GM12891 (cell line): ENCODE measurements around the gene ABHD14A.

Experiments
- DNase-seq: peaks from one replicate; pipeline ENCODE4 v3.0.0; 2011; ENCODE audit warnings: low spot score; ENCODE audit not compliant: insufficient read length
- FAIRE-seq: peaks from 2 replicates; lab custom pipeline; 2011; peaks lifted over from hg19 to GRCh38; lab: Jason Lieb, UNC
- PAX5 ChIP-seq: IDR thresholded peaks from 2 replicates; pipeline ENCODE4 v1.6.1; 2011; ENCODE audit warnings: low read length, moderate library complexity, mild to moderate bottlenecking; ENCODE audit not compliant: insufficient read depth, severe bottlenecking
- POLR2A ChIP-seq: IDR thresholded peaks from 2 replicates; pipeline ENCODE4 v1.6.1; 2011; ENCODE audit warnings: low read depth, low read length, control low read depth
- POLR2AphosphoS5 ChIP-seq: IDR thresholded peaks from 2 replicates; pipeline ENCODE4 v1.6.1; 2011; ENCODE audit warnings: low read depth, low read length, control low read depth
- POU2F2 ChIP-seq: IDR thresholded peaks from 2 replicates; pipeline ENCODE4 v1.6.1; 2011; ENCODE audit warnings: low read depth, mild to moderate bottlenecking, control low read depth, low read length, moderate library complexity
- SPI1 ChIP-seq: IDR thresholded peaks from 2 replicates; pipeline ENCODE4 v1.6.1; 2011; ENCODE audit warnings: low read depth, low read length, control low read depth
- TAF1 ChIP-seq: IDR thresholded peaks from 2 replicates; pipeline ENCODE4 v1.6.1; 2011; ENCODE audit warnings: low read depth, low read length, control low read depth

The ABHD14A gene

GRCh38 chr3:51994530-51994929 lies 19.7 kb downstream of the ABHD14A start:
- DNase-seq (no peak), FAIRE-seq (no peak)

GRCh38 chr3:51995346-51996163 lies 20.7 kb downstream of the ABHD14A start, which contains the start of gene RPL29:
RPL29 (minus strand) TSS chr3:51995895; CDS start chr3:51995461, 434 bp downstream.
- DNase-seq (peak; percentile 94), FAIRE-seq (peak; percentile 90)
- peak; percentile 98 for TF ChIP-seq POLR2AphosphoS5
- TF ChIP-seq POU2F2: peak; percentile 90
- peak; percentile 20; the same call in 1 of the 2 replicates for TF ChIP-seq SPI1
- peak; percentile 26 for TF ChIP-seq PAX5
- peak; percentile 97 for TF ChIP-seq POLR2A
- TF ChIP-seq TAF1: peak; percentile 100

More at GRCh38 chr3:51994530-51994929, 19.7 kb downstream of the ABHD14A start:
- no peak for TF ChIP-seq SPI1
- no peak; the same call in 1 of the 2 replicates for TF ChIP-seq POLR2AphosphoS5
- TF ChIP-seq TAF1: no peak
- no peak for TF ChIP-seq POLR2A
- no peak for TF ChIP-seq POU2F2
- TF ChIP-seq PAX5: no peak

DNA sequence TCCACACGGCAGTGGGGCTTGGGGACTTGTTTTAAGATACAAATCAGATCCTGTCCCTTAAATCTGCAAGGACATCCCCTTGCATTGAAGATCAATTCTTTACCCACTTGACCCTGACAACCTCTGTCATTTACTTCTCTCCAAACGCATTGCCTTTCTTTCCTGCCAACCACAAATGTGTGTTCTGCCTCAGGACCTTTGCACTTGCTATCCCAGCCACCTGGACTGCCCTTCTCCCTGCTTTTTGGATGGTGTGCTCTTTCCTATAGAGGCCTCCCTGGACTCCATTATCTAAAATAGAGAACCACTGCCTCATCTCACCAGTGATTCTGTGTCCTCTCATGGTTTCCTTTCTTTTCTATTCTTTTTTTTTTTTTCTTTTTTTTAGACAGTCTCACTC lies 22.3 kb downstream of the ABHD14A start:
- DNase-seq (no peak), FAIRE-seq (no peak)
- TF ChIP-seq TAF1 (no peak), POLR2AphosphoS5 (no peak), POU2F2 (no peak), SPI1 (no peak), PAX5 (no peak)

GRCh38 chr3:51997935-51998596 lies 23.2 kb downstream of the ABHD14A start:
- no peak for DNase-seq
- no peak for TF ChIP-seq POLR2AphosphoS5
- no peak for TF ChIP-seq POU2F2
- TF ChIP-seq SPI1: no peak
- no peak for TF ChIP-seq PAX5
- TF ChIP-seq POLR2A: no peak
- no peak for TF ChIP-seq TAF1
- FAIRE-seq: no peak

DNA sequence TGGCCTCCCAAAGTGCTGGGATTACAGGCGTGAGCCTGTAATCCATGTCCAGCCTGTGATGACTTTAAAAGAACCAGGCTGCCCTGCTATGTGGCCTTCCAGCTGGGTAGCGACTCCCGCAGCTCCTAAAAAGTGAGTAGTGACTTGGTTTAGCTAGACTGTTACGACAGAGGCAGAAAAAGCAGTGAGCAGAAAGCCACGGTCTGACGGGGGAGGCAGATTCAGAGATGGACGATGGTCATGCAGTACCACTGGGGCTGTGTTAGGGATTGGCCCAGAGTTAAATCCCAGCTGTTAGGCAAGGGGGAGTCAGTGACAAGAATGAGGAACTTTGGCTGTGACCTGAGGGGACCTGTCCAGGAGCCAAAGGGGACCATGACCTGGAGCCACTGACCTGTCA lies 23.9 kb downstream of the ABHD14A start:
- TF ChIP-seq PAX5: no peak
- no peak for TF ChIP-seq POLR2AphosphoS5
- TF ChIP-seq POU2F2: no peak
- TF ChIP-seq SPI1: no peak
- DNase-seq (no peak), FAIRE-seq (no peak)

DNA sequence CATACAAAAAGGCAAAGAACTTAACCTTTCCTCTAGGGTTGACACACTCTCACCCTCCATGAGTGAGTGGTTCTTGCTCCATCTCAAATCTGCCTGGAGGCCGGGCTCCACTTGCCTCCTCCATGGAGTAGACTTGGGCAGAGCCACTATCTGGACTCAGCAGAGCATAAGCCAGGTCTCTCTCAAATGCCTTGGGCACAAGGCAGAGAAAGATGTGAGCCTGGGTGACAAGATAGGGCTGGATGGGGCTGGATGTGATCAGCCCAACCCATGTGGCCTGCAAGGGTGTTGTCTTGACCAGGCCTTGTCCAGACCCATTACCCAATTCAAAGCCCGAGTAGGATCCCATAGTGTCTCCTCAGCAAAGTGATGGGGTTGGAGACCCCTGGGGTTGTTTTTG lies 25.0 kb downstream of the ABHD14A start:
- FAIRE-seq: no peak
- DNase-seq: no peak
- TF ChIP-seq POLR2A: no peak

DNA sequence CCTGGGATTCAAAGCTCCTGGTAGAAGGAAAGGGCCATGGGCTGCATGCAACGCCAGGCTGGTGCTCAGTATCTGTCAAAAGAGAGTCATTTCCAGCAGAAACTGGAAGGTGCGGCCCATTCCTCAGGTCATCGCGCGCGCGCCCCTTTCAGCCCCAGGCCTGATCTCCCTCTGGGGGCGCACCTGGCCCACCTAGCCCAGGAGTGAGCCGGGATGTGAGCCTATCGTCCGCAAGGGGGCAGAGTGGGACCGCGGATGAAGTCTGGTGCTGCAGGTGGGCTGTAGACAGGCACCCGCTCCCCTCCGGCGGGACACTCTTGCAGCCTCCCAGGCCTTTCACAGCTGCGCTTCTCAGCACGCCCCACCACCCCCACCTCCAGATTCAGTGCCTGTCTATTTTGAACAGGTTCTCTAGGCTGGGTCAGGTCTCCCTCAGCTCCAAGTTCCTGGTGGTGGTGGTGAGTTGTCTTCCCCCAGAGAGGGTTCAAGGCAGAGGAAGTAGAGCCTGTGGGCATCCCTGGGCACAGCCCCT lies 26.6 kb downstream of the ABHD14A start:
- FAIRE-seq (peak; percentile 97), DNase-seq (peak; percentile 93)
- TF ChIP-seq PAX5 (no peak), POU2F2 (no peak), POLR2AphosphoS5 (no peak)

GRCh38 chr3:52002748-52003147 lies 27.9 kb downstream of the ABHD14A start:
- no peak for TF ChIP-seq TAF1
- TF ChIP-seq POLR2AphosphoS5: no peak
- TF ChIP-seq PAX5: no peak
- no peak for TF ChIP-seq POLR2A
- no peak for TF ChIP-seq SPI1
- TF ChIP-seq POU2F2: no peak
- FAIRE-seq: no peak
- no peak for DNase-seq

DNA sequence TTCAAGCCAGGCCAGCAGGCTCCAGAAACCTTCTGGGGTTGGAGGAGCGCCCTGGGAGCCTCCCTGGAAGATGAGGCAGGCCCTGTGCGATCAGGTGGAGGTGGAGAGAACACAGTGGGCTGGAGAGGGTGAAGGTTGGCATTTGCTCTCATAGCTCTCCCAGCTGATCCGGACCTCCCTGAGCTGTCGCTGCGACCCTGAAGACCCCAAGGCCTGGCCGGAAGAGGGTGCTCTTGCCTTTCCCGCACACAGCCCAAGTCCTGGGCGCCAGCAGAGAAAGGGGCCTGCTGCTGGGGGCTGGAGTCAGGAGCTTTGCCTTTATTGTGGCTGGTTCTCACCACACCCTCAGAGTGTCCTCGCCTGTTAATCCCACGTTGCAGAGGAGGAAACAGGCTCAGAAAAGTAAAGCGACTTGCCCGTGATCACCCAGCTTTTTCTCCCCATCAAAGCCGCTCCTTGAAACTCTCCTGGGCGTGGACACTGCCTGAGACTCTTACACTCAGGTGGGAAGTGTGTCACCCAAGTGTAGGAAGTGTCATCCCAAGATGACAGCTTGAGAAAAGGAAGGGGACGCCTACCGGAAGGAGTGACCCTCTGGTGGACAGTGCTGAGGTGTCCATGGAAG lies 29.4 kb downstream of the ABHD14A start:
- no peak for TF ChIP-seq SPI1
- no peak for TF ChIP-seq TAF1
- no peak for TF ChIP-seq POLR2AphosphoS5
- TF ChIP-seq PAX5: no peak
- TF ChIP-seq POU2F2: no peak
- DNase-seq (no peak), FAIRE-seq (no peak)

DNA sequence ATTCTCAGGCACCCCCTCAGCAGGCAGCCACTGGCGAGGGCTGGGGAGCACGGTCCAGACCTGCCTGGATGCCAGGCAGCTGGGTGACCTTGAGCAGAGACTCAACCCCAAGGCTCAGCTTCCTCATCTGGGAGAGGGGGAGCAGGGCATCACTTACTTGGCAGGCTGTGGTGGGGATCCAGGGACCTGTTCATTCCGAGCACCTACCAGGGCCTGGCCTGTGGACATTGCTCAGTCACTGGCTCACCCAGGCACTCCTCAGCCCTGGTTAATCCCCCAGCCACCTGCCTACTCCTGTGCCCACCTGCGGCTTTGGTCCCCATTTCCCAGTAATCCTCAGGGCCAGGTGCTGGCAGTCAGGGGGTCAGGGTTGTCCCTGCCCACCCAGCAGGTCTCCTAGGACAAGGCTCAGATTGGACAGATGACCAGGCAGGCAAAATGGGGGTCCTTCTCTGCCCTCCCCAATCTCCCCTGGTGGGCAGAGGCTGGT lies 30.1 kb downstream of the ABHD14A start:
- TF ChIP-seq TAF1 (no peak), POLR2AphosphoS5 (no peak)
- DNase-seq (no peak), FAIRE-seq (no peak)
